HG02870 (cell line): ENCODE measurements around the gene ARPC2.
A peak's percentile ranks its signal among the peaks of the same experiment; 100 is the strongest.
"Not testable (repeated sequence)": the region's sequence is repeated elsewhere in the genome, so short reads cannot be mapped to it uniquely, and the experiment has no call there.

Source experiments
- ATAC-seq: cut with Tn5 transposase; IDR thresholded peaks from one replicate; pipeline ENCODE4 v1.9.1; 2021; ENCODE audit warnings: mild to moderate bottlenecking, moderate library complexity; ENCODE audit not compliant: unreplicated experiment

ARPC2 gene

GRCh38 chr2:218269900-218270720 is 53.1 kb downstream of the ARPC2 start, which contains the start of the genes AAMP and PNKD:
AAMP (minus strand) TSS chr2:218270137; CDS start chr2:218270086, 51 bp downstream.
PNKD (plus strand) TSS chr2:218270519; CDS start chr2:218270536, 17 bp downstream.
- ATAC-seq = peak; percentile 86

- no peak for ATAC-seq
These were observed 53.9 kb downstream of the ARPC2 start for GRCh38 chr2:218270721-218271486.

GRCh38 chr2:218271487-218271797 is 54.5 kb downstream of the ARPC2 start:
- no peak for ATAC-seq

GRCh38 chr2:218271865-218272530 is 55.0 kb downstream of the ARPC2 start:
- ATAC-seq = no peak

- no peak for ATAC-seq
These were observed 55.7 kb downstream of the ARPC2 start for GRCh38 chr2:218272531-218273212.

- ATAC-seq = not testable (repeated sequence)
These were observed 56.4 kb downstream of the ARPC2 start for GRCh38 chr2:218273214-218273907.

- ATAC-seq = no peak
These were observed 56.9 kb downstream of the ARPC2 start for GRCh38 chr2:218273908-218274249.

GRCh38 chr2:218274586-218274985 is 57.6 kb downstream of the ARPC2 start:
- no peak for ATAC-seq

- ATAC-seq = no peak
These were observed 58.5 kb downstream of the ARPC2 start for GRCh38 chr2:218275371-218276072.

- ATAC-seq = no peak
These were observed 60.2 kb downstream of the ARPC2 start for GRCh38 chr2:218276986-218277755.

GRCh38 chr2:218277921-218278320 is 60.9 kb downstream of the ARPC2 start:
- ATAC-seq = no peak

GRCh38 chr2:218278531-218279360 is 61.8 kb downstream of the ARPC2 start:
- no peak for ATAC-seq

- no peak for ATAC-seq
These were observed 63.4 kb downstream of the ARPC2 start for GRCh38 chr2:218280260-218280870.

GRCh38 chr2:218281449-218281848 is 64.5 kb downstream of the ARPC2 start:
- no peak for ATAC-seq

- no peak for ATAC-seq
These were observed 65.4 kb downstream of the ARPC2 start for GRCh38 chr2:218282173-218282991.

- peak; percentile 66 for ATAC-seq
These were observed 67.3 kb downstream of the ARPC2 start for GRCh38 chr2:218284106-218284811.
